Measurements from ENCODE around the gene TMEM203. TPM values are rescaled to one million over a fixed set of nuclear protein-coding genes. Genes with fewer than 3 reads are reported as not detected.

Gene TMEM203
- total RNA-seq, 1 experiment from 2014 or later = 36.4 TPM

DNA sequence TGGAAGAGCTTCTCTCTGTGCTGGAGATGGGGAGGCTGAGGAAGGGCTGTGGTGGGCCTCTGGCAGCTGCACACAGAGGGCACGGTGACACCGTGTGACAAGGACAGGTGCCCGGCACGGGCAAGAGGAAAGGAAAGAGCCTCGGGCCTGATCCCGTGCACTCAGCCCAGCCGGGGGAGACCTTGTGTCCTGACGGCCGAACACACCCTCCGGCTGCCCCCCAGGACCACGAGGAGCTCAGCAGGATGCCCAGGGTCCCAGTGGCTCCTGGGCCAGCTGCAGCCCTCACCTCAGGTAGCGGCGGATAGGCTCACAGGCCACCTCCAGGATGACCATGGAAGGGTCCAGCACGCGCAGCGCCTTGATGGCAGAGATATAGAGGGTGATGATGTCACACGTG is 22.6 kb downstream of the TMEM203 start:
- no peak overlapping the region for H3K27ac ChIP-seq (ENCODE audit: low read length)
- H4K20me1 ChIP-seq (ENCODE audit: low read length) = no peaks in the 10 kb centered on the region
- no peaks in the 10 kb centered on the region for H3K9me2 ChIP-seq (replicated peaks; ENCODE audit: low read length)
- H3K36me3 ChIP-seq (ENCODE audit: low read depth, low read length) = no peaks in the 10 kb centered on the region
- CTCF ChIA-PET = no interaction called here
- POLR2A ChIA-PET (ENCODE audit: unreplicated experiment) = no interaction called here
- DNase-seq = no peak
- no peak overlapping the region for H2AFZ ChIP-seq (ENCODE audit: low read length)
- H3K4me2 ChIP-seq (ENCODE audit: low read length) = no peak overlapping the region
- TF ChIP-seq, protein P1, sequence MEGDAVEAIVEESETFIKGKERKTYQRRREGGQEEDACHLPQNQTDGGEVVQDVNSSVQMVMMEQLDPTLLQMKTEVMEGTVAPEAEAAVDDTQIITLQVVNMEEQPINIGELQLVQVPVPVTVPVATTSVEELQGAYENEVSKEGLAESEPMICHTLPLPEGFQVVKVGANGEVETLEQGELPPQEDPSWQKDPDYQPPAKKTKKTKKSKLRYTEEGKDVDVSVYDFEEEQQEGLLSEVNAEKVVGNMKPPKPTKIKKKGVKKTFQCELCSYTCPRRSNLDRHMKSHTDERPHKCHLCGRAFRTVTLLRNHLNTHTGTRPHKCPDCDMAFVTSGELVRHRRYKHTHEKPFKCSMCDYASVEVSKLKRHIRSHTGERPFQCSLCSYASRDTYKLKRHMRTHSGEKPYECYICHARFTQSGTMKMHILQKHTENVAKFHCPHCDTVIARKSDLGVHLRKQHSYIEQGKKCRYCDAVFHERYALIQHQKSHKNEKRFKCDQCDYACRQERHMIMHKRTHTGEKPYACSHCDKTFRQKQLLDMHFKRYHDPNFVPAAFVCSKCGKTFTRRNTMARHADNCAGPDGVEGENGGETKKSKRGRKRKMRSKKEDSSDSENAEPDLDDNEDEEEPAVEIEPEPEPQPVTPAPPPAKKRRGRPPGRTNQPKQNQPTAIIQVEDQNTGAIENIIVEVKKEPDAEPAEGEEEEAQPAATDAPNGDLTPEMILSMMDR (conservative IDR thresholded peaks at IDR 0.05; ENCODE audit: low read depth, low read length) = no peak
- TF ChIP-seq EZH2 (IDR thresholded peaks at IDR 0.05; ENCODE audit: low read length, unreplicated experiment) (no peak), EZH2phosphoT487 (IDR thresholded peaks at IDR 0.05; ENCODE audit: borderline replicate concordance, low read length) (no peak)
- H3K9ac ChIP-seq (ENCODE audit: low read length) = no peak overlapping the region
- intact Hi-C loops (cut with micrococcal nuclease) = no loop called here
- H3K27me3 ChIP-seq (ENCODE audit: low read length) = no peaks in the 10 kb centered on the region
- no peaks in the 10 kb centered on the region for H3K9me3 ChIP-seq (ENCODE audit: low read length)
- peaks cover 15% of the 10 kb centered on the region for H3K4me1 ChIP-seq (ENCODE audit: insufficient read depth, low read length)
- no TSS peak for BruUV-seq (replicated peaks)
- no peak for ATAC-seq
- H3K4me3 ChIP-seq (ENCODE audit: low read length) = no peak overlapping the region
- peaks cover 22% of the 10 kb centered on the region for H3K79me2 ChIP-seq (ENCODE audit: low read length)
- no peaks in the 10 kb centered on the region for H3F3A ChIP-seq (ENCODE audit: low read length, unreplicated experiment)

DNA sequence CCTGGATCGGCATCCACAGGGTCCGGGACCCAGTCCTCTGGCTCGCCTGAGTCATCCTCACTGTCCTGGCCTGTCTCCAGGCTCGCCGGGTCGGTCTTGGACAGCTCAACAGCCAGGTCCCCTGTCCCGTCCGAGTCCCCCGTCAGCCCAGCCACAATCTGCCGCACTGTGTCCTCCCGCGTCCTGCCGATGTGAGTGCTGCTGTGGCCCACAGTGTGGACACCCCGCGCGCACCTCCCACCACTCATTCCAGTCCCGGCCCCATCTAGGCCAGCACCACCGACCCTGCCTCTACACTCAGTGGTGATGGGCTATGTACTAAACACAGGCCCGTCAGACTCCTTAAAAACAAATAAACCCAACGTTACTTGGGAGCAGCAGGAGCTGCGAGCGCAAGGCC is 23.8 kb downstream of the TMEM203 start:
- ChIA-PET CTCF (no interaction called here), POLR2A (ENCODE audit: unreplicated experiment) (no interaction called here)
- intact Hi-C loops (cut with micrococcal nuclease) = no loop called here
- Histone ChIP-seq H3K9ac (ENCODE audit: low read length) (no peak overlapping the region), H2AFZ (ENCODE audit: low read length) (no peak overlapping the region), H3K4me1 (ENCODE audit: insufficient read depth, low read length) (peaks cover 6% of the 10 kb centered on the region; the same call in 1 of the 2 replicates), H3K79me2 (ENCODE audit: low read length) (peaks cover 11% of the 10 kb centered on the region), H3K4me2 (ENCODE audit: low read length) (no peak overlapping the region), H3K9me3 (ENCODE audit: low read length) (no peaks in the 10 kb centered on the region), H3K9me2 (replicated peaks; ENCODE audit: low read length) (no peaks in the 10 kb centered on the region), H3K4me3 (ENCODE audit: low read length) (no peak overlapping the region), H3K36me3 (ENCODE audit: low read depth, low read length) (no peaks in the 10 kb centered on the region), H3K27me3 (ENCODE audit: low read length) (no peaks in the 10 kb centered on the region), H4K20me1 (ENCODE audit: low read length) (no peaks in the 10 kb centered on the region), H3K27ac (ENCODE audit: low read length) (no peak overlapping the region), H3F3A (ENCODE audit: low read length, unreplicated experiment) (no peaks in the 10 kb centered on the region)
- ATAC-seq = no peak
- TF ChIP-seq, protein P1 (conservative IDR thresholded peaks at IDR 0.05; ENCODE audit: low read depth, low read length) = no peak
- TF ChIP-seq EZH2phosphoT487 (IDR thresholded peaks at IDR 0.05; ENCODE audit: borderline replicate concordance, low read length) (no peak), EZH2 (IDR thresholded peaks at IDR 0.05; ENCODE audit: low read length, unreplicated experiment) (no peak)
- no peak for DNase-seq
- BruUV-seq (replicated peaks) = no TSS peak

DNA sequence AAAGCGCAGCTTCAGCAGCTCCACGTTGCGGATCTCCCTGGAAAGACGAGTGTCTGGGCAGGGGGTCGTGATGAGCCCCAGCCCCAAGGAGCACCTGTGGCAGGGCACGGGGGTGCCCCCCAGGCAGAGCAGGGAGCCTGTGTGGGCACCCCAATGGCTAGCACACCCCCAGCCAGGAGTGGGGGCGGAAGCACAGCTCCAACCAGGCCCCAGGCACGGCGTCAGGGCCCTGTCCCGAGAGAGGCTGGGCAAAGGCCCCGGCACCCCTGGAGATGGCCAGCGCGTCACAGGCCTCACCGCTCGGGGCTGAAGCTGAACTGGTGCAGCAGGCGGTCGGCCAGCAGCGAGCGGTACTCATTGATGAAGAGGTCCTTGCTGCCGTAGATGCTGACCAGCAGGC is 25.0 kb downstream of the TMEM203 start:
- Histone ChIP-seq H4K20me1 (ENCODE audit: low read length) (no peaks in the 10 kb centered on the region), H3K27ac (ENCODE audit: low read length) (no peak overlapping the region), H3K27me3 (ENCODE audit: low read length) (no peaks in the 10 kb centered on the region), H3K9me3 (ENCODE audit: low read length) (no peaks in the 10 kb centered on the region), H2AFZ (ENCODE audit: low read length) (no peak overlapping the region), H3K4me3 (ENCODE audit: low read length) (no peak overlapping the region), H3K79me2 (ENCODE audit: low read length) (no peaks in the 10 kb centered on the region), H3K9me2 (replicated peaks; ENCODE audit: low read length) (no peaks in the 10 kb centered on the region), H3K36me3 (ENCODE audit: low read depth, low read length) (no peaks in the 10 kb centered on the region), H3K9ac (ENCODE audit: low read length) (no peak overlapping the region), H3K4me1 (ENCODE audit: insufficient read depth, low read length) (no peaks in the 10 kb centered on the region), H3F3A (ENCODE audit: low read length, unreplicated experiment) (no peaks in the 10 kb centered on the region), H3K4me2 (ENCODE audit: low read length) (no peak overlapping the region)
- TF ChIP-seq, protein P1 (conservative IDR thresholded peaks at IDR 0.05; ENCODE audit: low read depth, low read length) = no peak
- no peak for TF ChIP-seq EZH2phosphoT487 (IDR thresholded peaks at IDR 0.05; ENCODE audit: borderline replicate concordance, low read length)
- no peak for TF ChIP-seq EZH2 (IDR thresholded peaks at IDR 0.05; ENCODE audit: low read length, unreplicated experiment)
- POLR2A ChIA-PET (ENCODE audit: unreplicated experiment) = no interaction called here
- CTCF ChIA-PET = no interaction called here
- BruUV-seq (replicated peaks) = no TSS peak
- no peak for DNase-seq
- ATAC-seq = no peak
- intact Hi-C loops (cut with micrococcal nuclease) = no loop called here

Measured in PC-3 (cell line).